ENCODE data around the gene GRK1.

- TF ChIP-seq CTCF (IDR thresholded peaks at IDR 0.05; ENCODE audit: low read depth, low read length) (no peak), POLR2A (IDR thresholded peaks at IDR 0.05; ENCODE audit: extremely low read depth, insufficient read length) (no peak), MYC (IDR thresholded peaks at IDR 0.05; ENCODE audit: low read depth, low read length) (no peak)
- TF ChIP-seq, protein P1, sequence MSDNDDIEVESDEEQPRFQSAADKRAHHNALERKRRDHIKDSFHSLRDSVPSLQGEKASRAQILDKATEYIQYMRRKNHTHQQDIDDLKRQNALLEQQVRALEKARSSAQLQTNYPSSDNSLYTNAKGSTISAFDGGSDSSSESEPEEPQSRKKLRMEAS (IDR thresholded peaks at IDR 0.05; ENCODE audit: low read depth, low read length), result no peak
These were observed 35.5 kb upstream of the GRK1 start for GRCh38 chr13:113631341-113632095.

Measured in NB4 (cell line).